ENCODE measurements around the gene ANXA5.

- TF ChIP-seq, protein P1, sequence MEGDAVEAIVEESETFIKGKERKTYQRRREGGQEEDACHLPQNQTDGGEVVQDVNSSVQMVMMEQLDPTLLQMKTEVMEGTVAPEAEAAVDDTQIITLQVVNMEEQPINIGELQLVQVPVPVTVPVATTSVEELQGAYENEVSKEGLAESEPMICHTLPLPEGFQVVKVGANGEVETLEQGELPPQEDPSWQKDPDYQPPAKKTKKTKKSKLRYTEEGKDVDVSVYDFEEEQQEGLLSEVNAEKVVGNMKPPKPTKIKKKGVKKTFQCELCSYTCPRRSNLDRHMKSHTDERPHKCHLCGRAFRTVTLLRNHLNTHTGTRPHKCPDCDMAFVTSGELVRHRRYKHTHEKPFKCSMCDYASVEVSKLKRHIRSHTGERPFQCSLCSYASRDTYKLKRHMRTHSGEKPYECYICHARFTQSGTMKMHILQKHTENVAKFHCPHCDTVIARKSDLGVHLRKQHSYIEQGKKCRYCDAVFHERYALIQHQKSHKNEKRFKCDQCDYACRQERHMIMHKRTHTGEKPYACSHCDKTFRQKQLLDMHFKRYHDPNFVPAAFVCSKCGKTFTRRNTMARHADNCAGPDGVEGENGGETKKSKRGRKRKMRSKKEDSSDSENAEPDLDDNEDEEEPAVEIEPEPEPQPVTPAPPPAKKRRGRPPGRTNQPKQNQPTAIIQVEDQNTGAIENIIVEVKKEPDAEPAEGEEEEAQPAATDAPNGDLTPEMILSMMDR (IDR thresholded peaks at IDR 0.05; ENCODE audit: low read length): no peak
- no peak for TF ChIP-seq EZH2 (IDR thresholded peaks at IDR 0.05; ENCODE audit: borderline replicate concordance, low read length)
These were observed 48.3 kb downstream of the ANXA5 start for GRCh38 chr4:121648516-121648915.

All from OCI-LY1 (cell line).